HepG2 (cell line): ENCODE results near the gene MTA3. TPM values are rescaled to one million over a fixed set of nuclear protein-coding genes. Genes with fewer than 3 reads are reported as not detected.

Source experiments
- AGO1 ChIP-seq: fragments of 200-400 bp; formaldehyde crosslinking; IDR thresholded peaks from 2 replicates; pipeline ENCODE4 v1.6.1; 2017; ENCODE audit warnings: mild to moderate bottlenecking, low read depth, low read length, moderate library complexity; ENCODE audit not compliant: poor library complexity, severe bottlenecking
- ARID3A ChIP-seq: IDR thresholded peaks from 2 replicates; pipeline ENCODE4 v1.6.1; 2012; ENCODE audit warnings: low read depth, low read length, improper control_type of control experiment
- CREBL2 ChIP-seq: sonication (generic); formaldehyde crosslinking; IDR thresholded peaks from 2 replicates; pipeline ENCODE4 v1.8.1; 2023; ENCODE audit warnings: missing genetic modification reagents, mild to moderate bottlenecking, borderline replicate concordance
- FOXK1 ChIP-seq: sonication (generic); formaldehyde crosslinking; IDR thresholded peaks from 2 replicates; pipeline ENCODE4 v1.4.0; 2020; ENCODE audit warnings: low read depth, missing genetic modification reagents, borderline replicate concordance
- FOXP1 ChIP-seq, 2 experiments: fragments of 450-650 bp in 1 of 2; IDR thresholded peaks; 2 replicates each; pipeline ENCODE4 v1.6.1; 2017 to 2018; ENCODE audit warnings: antibody characterized with exemption in 1 of 2
- HNF4A ChIP-seq: sonication (generic); formaldehyde crosslinking; IDR thresholded peaks from 2 replicates; pipeline ENCODE4 v1.4.0; 2020; ENCODE audit warnings: missing genetic modification reagents
- IRF2 ChIP-seq: IDR thresholded peaks from 2 replicates; pipeline ENCODE4 v1.6.1; 2018; ENCODE audit warnings: missing genetic modification reagents, missing compliant biosample characterization
- JUND ChIP-seq: sonication (generic); formaldehyde crosslinking; IDR thresholded peaks from 2 replicates; pipeline ENCODE4 v1.8.0; 2022; ENCODE audit warnings: mild to moderate bottlenecking, missing genetic modification reagents
- MEIS2 ChIP-seq: sonication (generic); formaldehyde crosslinking; IDR thresholded peaks from 2 replicates; pipeline ENCODE4 v1.9.0; 2021; ENCODE audit warnings: mild to moderate bottlenecking, missing genetic modification reagents
- SYNCRIP ChIP-seq: fragments of 200-400 bp; formaldehyde crosslinking; IDR thresholded peaks from 2 replicates; pipeline ENCODE4 v1.6.1; 2018; ENCODE audit warnings: mild to moderate bottlenecking, low read depth, low read length; ENCODE audit not compliant: insufficient read depth
- ZBTB20 ChIP-seq: sonication (generic); formaldehyde crosslinking; IDR thresholded peaks from 2 replicates; pipeline ENCODE4 v1.8.1; 2023; ENCODE audit warnings: missing genetic modification reagents, low read depth, mild to moderate bottlenecking, borderline replicate concordance
- ZBTB21 ChIP-seq: sonication (generic); formaldehyde crosslinking; IDR thresholded peaks from 2 replicates; pipeline ENCODE4 v1.4.0; 2020; ENCODE audit warnings: missing genetic modification reagents
- ZNF205 ChIP-seq: IDR thresholded peaks from 2 replicates; pipeline ENCODE4 v1.6.1; 2018; ENCODE audit warnings: missing biosample characterization, missing genetic modification reagents
- ZNF256 ChIP-seq: sonication (generic); formaldehyde crosslinking; conservative IDR thresholded peaks from 2 replicates; pipeline ENCODE4 v1.4.0; 2020; ENCODE audit warnings: missing genetic modification reagents
- ZNF414 ChIP-seq: sonication (generic); formaldehyde crosslinking; IDR thresholded peaks from 2 replicates; pipeline ENCODE4 v1.5.0; 2020; ENCODE audit warnings: missing genetic modification reagents
- ZNF451 ChIP-seq: sonication (generic); formaldehyde crosslinking; IDR thresholded peaks from 2 replicates; pipeline ENCODE4 v1.5.0; 2020; ENCODE audit warnings: mild to moderate bottlenecking, missing genetic modification reagents
- ZNF597 ChIP-seq: sonication (generic); formaldehyde crosslinking; IDR thresholded peaks from 2 replicates; pipeline ENCODE4 v1.5.0; 2020; ENCODE audit warnings: missing genetic modification reagents
- ZNF891 ChIP-seq: sonication (generic); formaldehyde crosslinking; IDR thresholded peaks from 2 replicates; pipeline ENCODE4 v1.5.0; 2020; ENCODE audit warnings: mild to moderate bottlenecking, missing genetic modification reagents
- ZSCAN21 ChIP-seq: sonication (generic); formaldehyde crosslinking; IDR thresholded peaks from 2 replicates; pipeline ENCODE4 v1.8.0; 2022; ENCODE audit warnings: mild to moderate bottlenecking, missing genetic modification reagents, moderate library complexity, borderline replicate concordance
- polyA plus RNA-seq, 8 experiments: library from polyadenylated mRNA; depleted of rRNA in 3 of 8; stranded (reverse) in 7 of 8; unstranded in 1 of 8; fragments of >200 nt; fragmentation: Illumina TruSeq in 4 of 8; extraction: Trizol in 4 of 8; gene quantifications; 2 replicates each; pipeline versions ENCODE4 v1.2.1 to v1.2.3, GENCODE V29; 2011 to 2016; ENCODE audit warnings: low read depth in 4 of 8, missing spikeins in 1 of 8, mixed read lengths in 1 of 8; ENCODE audit not compliant: insufficient read depth in 1 of 8
- total RNA-seq, 5 experiments: library from RNA; depleted of rRNA; stranded (reverse); fragments of >200 nt; fragmentation: Illumina TruSeq; extraction: Trizol; gene quantifications; 2 replicates each; pipeline ENCODE4 v1.2.3, GENCODE V29; 2016; ENCODE audit warnings: low read depth in 1 of 5
- TF ChIP-seq, protein P1 (sequence below): sonication (generic); formaldehyde crosslinking; IDR thresholded peaks from 2 replicates; pipeline ENCODE4 v1.4.0; 2020; ENCODE audit warnings: low read depth, mild to moderate bottlenecking, missing genetic modification reagents
- TF ChIP-seq, protein P2 (sequence below): sonication (generic); formaldehyde crosslinking; conservative IDR thresholded peaks from 2 replicates; pipeline ENCODE4 v1.4.0; 2020; ENCODE audit warnings: mild to moderate bottlenecking, missing genetic modification reagents, moderate library complexity

Gene MTA3
- total and polyA plus RNA-seq, 2 of the 13 experiments (the other 11 are each of a cell fraction or from before 2014, with no cell fraction given): 48.8 to 77.8 TPM

DNA sequence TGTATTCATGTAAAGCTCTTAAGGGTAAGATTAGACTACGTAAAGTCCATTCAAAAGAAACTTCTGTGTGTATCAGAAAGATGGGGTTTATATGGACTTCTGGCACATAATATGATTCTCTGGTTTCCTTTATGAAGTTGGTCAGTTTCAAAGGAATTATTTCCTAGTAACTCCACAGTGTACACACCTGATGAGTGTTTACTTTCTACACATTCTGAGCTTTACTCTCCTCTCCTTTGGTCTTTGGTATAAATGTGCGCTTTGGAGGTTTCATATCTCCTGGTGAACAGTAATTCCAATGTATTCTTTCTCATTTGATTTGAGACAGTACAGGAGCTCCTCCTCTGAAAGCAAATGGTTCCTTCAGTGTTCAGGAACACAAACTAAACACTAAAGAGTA is 107.4 kb downstream of the MTA3 start (continued):
- TF ChIP-seq IRF2 (CRISPR knock-in tag) (peak; percentile 28; the same call in 1 of the 2 replicates), HNF4A (CRISPR knock-in tag) (peak; percentile 74), ZNF451 (CRISPR knock-in tag) (no peak), FOXK1 (peak; percentile 39; the same call in 1 of the 2 replicates), ZNF414 (CRISPR knock-in tag) (no peak), ZNF891 (CRISPR knock-in tag) (no peak), ZNF597 (CRISPR knock-in tag) (no peak), ZNF205 (0 out of 2 replicates have a peak, but pooled peaks have one; percentile 42), ZSCAN21 (CRISPR knock-in tag) (no peak), ZNF256 (CRISPR knock-in tag) (no peak), JUND (CRISPR knock-in tag) (no peak), ARID3A (0 out of 2 replicates have a peak, but pooled peaks have one; percentile 23), MEIS2 (CRISPR knock-in tag) (no peak), ZBTB21 (CRISPR knock-in tag) (no peak), CREBL2 (CRISPR knock-in tag) (no peak), SYNCRIP (no peak), AGO1 (no peak), ZBTB20 (0 out of 2 replicates have a peak, but pooled peaks have one; percentile 20), FOXP1 (IDR thresholded peaks at IDR 0.05) (peak; percentile 65; the same call in 1 of the 2 replicates), FOXP1 (CRISPR knock-in tag; IDR thresholded peaks at IDR 0.05) (peak; percentile 85)
- TF ChIP-seq, protein P1, sequence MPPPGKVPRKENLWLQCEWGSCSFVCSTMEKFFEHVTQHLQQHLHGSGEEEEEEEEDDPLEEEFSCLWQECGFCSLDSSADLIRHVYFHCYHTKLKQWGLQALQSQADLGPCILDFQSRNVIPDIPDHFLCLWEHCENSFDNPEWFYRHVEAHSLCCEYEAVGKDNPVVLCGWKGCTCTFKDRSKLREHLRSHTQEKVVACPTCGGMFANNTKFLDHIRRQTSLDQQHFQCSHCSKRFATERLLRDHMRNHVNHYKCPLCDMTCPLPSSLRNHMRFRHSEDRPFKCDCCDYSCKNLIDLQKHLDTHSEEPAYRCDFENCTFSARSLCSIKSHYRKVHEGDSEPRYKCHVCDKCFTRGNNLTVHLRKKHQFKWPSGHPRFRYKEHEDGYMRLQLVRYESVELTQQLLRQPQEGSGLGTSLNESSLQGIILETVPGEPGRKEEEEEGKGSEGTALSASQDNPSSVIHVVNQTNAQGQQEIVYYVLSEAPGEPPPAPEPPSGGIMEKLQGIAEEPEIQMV: no peak
- TF ChIP-seq, protein P2, sequence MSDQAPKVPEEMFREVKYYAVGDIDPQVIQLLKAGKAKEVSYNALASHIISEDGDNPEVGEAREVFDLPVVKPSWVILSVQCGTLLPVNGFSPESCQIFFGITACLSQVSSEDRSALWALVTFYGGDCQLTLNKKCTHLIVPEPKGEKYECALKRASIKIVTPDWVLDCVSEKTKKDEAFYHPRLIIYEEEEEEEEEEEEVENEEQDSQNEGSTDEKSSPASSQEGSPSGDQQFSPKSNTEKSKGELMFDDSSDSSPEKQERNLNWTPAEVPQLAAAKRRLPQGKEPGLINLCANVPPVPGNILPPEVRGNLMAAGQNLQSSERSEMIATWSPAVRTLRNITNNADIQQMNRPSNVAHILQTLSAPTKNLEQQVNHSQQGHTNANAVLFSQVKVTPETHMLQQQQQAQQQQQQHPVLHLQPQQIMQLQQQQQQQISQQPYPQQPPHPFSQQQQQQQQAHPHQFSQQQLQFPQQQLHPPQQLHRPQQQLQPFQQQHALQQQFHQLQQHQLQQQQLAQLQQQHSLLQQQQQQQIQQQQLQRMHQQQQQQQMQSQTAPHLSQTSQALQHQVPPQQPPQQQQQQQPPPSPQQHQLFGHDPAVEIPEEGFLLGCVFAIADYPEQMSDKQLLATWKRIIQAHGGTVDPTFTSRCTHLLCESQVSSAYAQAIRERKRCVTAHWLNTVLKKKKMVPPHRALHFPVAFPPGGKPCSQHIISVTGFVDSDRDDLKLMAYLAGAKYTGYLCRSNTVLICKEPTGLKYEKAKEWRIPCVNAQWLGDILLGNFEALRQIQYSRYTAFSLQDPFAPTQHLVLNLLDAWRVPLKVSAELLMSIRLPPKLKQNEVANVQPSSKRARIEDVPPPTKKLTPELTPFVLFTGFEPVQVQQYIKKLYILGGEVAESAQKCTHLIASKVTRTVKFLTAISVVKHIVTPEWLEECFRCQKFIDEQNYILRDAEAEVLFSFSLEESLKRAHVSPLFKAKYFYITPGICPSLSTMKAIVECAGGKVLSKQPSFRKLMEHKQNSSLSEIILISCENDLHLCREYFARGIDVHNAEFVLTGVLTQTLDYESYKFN (CRISPR knock-in tag): peak; percentile 70
